ENCODE data around the gene ORMDL1. TPM values are rescaled to one million over a fixed set of nuclear protein-coding genes. Genes with fewer than 3 reads are reported as not detected.

The ORMDL1 gene, protein sequence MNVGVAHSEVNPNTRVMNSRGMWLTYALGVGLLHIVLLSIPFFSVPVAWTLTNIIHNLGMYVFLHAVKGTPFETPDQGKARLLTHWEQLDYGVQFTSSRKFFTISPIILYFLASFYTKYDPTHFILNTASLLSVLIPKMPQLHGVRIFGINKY
- total RNA-seq, result 48.1 and 56.2 TPM in 2 replicates

DNA sequence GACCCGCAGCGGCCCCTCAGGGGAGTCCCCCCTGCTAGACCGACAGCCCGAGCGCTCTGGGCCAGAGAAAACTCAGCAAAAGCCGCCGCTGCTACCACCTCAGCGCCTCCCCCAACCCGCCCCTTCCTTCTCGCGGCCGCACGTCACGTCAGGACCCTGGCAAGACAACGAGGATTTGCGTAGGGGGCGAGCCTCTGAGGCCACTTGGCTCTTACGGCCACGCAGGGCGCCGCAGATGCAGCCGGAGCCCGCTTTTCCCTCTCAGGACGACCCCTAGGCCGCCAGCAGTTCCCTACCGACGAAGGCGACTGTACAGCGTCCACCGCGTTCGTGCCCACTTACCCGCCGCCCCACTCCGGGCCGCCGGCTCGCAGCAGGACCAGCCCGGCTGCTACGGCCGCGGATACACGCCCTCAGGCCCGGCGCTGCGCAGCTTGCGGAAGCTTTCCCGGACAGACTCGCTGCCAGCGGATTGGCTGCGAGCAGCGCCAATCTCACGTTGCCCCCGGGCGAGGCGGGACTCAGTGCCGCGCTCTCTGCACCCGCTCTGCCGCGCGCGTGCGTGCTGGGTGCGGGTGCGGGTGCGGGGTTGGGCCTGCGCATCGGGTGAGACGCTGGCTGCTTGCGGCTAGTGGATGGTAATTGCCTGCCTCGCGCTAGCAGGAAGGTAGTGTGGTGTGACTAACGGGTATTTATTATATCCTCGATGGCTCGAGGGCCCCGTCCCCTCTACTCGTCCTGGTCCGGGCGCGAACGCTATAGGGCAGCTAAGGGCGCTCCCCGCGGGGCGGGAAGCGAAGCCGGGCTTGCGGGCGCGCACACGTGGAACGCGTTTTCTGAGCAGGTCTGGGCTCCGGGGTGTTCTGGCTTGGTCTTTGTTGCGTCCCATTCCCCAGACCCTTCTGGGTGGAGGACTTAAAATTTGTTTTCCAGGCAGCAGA lies at the start of gene ORMDL1, which contains the start of gene PMS1:
ORMDL1 (minus strand) TSS at position 413 of the 941 bp plus-strand sequence. CDS start 1,744 bp downstream, outside the sequence.
PMS1 (plus strand) TSS at position 524 of the 941 bp plus-strand sequence. CDS start 7,360 bp downstream, outside the sequence.

DNA sequence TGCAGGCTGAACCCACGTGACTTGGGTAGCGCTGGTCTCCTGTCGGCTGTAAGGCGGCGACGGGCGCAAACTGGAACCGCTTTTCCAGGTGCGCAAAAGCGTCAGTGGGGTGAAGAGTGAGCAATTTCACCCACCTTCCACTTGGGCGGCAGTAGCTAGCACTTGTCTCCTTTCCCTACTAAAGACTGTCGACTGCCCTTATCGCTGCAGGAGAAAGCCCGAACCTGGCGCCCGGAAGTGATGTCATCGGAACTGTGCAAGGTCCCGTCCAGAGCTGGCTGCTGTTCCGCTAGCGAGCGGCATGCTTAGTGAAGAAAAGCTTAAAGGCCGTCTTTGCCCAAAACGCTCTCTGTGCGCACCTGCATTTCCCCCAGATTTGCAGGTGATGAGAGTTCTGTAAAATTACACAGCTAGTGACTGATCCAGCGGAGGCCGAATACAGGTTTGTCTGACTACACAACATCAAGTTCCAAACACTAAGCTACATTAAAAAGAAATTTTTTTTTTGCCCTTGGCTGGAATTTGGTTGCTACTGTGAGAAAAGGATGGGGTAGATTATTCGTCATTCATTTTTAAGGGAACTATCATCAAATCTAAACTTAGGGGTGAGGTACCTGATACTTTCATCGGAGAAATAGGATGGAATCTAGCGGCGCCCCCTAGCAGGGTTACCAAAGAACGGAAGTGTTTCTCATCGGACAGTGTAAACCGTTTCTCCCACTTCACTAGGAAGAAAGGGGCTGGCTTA lies 21.4 kb downstream of the ORMDL1 start, which contains the start of gene OSGEPL1:
OSGEPL1 (minus strand) TSS at position 242 of the 748 bp plus-strand sequence. CDS start 1,152 bp downstream, outside the sequence.

Other genes with a start within 250 kb of the ORMDL1 start
- 2.0 and 3.4 TPM in 2 replicates for gene SLC40A1, start 203.6 kb downstream of the ORMDL1 start, total RNA-seq
- 29.7 and 37.7 TPM in 2 replicates for gene ASNSD1, start 122.9 kb downstream of the ORMDL1 start, total RNA-seq
- 3.2 and 5.2 TPM in 2 replicates for gene ANKAR, start 109.7 kb downstream of the ORMDL1 start, total RNA-seq
- gene OSGEPL1, start 21.5 kb downstream of the ORMDL1 start, total RNA-seq, result 8.9 and 10.3 TPM in 2 replicates
- 19.0 and 19.3 TPM in 2 replicates for gene PMS1, start 111 bp upstream of the ORMDL1 start, total RNA-seq